ENCODE measurements around the gene FLT3. TPM values are rescaled to one million over a fixed set of nuclear protein-coding genes. Genes with fewer than 3 reads are reported as not detected.

Gene FLT3
- total and polyA plus RNA-seq, 2 of the 13 experiments (the other 11 are each of a cell fraction or from before 2014, with no cell fraction given): not detected

DNA sequence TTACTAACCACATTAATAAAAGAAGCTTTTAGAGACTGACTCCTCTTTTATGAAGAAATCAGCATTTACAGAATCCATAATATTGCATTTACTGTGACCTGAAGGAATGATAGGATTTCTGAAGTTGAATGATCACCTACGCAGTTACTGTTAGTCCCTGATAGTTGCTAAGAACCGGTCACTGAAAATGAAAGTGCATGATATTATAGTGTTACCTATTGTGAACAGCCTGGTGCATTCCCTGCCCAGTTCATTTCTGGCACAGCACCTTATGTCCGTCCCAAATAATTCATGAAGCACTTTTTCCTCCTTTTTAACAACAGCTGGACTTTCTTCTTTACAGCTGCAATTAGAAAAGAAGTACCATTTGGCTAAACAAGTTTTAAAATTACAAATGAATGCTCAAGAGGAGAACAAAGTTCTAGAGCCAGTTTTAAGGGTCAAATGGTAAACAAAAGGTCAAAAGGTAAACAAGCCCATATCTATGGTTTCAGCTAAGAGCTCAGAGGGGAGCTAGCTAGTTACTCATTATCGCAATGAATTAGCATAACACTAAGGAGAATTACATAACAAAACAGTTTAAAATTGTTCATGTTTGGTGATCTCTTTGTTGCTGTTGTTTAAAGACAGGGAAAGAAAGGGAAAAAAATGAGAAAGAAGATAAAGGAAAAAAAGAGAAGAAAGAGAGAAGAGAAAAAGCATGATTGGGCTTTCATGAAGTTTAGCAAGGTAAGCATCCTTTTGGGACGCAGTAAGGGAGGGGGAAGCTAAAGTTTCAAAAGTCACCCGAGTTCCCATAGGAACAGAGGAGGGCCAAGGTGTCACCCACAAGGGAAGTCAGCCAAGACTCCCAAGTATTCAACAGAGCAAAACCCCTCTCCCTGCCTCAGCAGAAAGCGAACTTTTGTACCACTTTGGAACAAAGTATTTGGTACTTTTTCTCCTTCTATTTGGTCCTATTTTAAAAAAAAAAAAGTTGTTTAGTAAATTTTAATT is 50.2 kb downstream of the FLT3 start:
- Histone ChIP-seq H3K4me2 (ENCODE audit: low read depth, low read length) (no peak overlapping the region), H3K27ac (ENCODE audit: extremely low read length, insufficient read depth, low read length) (no peak overlapping the region), H3K9ac (ENCODE audit: insufficient read depth, low read depth, low read length) (no peak overlapping the region), H2AFZ (ENCODE audit: low read length) (no peak overlapping the region), H3K4me1 (ENCODE audit: insufficient read depth, low read length) (no peaks in the 10 kb centered on the region), H3K4me3 (replicated peaks in 1 of 3; ENCODE audit: insufficient read depth in 1 of 3, low read depth in 2 of 3, low read length in 3 of 3) (no peak overlapping the region), H4K20me1 (ENCODE audit: insufficient read depth, low read length) (no peaks in the 10 kb centered on the region), H3K9me3 (ENCODE audit: low read length) (no peaks in the 10 kb centered on the region), H3K79me2 (ENCODE audit: insufficient read depth, low read length) (no peaks in the 10 kb centered on the region), H3K27me3 (ENCODE audit: control insufficient read depth in 1 of 2, insufficient read depth in 2 of 2, low read length in 2 of 2) (no peaks in the 10 kb centered on the region; a peak in 1 of 5 replicates), H3K36me3 (replicated peaks in 1 of 2; ENCODE audit: control insufficient read depth in 1 of 2, insufficient read depth in 2 of 2, low read length in 2 of 2) (no peaks in the 10 kb centered on the region)
- intact Hi-C loops (cut with micrococcal nuclease; ENCODE audit: unreplicated experiment) (no loop called here), in situ Hi-C loops (cut with HindIII; ENCODE audit: extremely low pct_ligation_motif_present, low pct_unique_long_range_greater_than_20kb) (loop anchor here (25.0 kb wide), 1 partner anchor 587 kb away; no protein-coding TSS in a partner anchor)
- TF ChIP-seq TAF15 (IDR thresholded peaks at IDR 0.05; ENCODE audit: low read depth, low read length, poor library complexity, severe bottlenecking) (no peak), ZNF383 (CRISPR knock-in tag; IDR thresholded peaks at IDR 0.05; ENCODE audit: borderline replicate concordance) (no peak), KDM2A (CRISPR knock-in tag; IDR thresholded peaks at IDR 0.05; ENCODE audit: borderline replicate concordance, low read depth) (no peak), RXRB (CRISPR knock-in tag; IDR thresholded peaks at IDR 0.05; ENCODE audit: borderline replicate concordance) (no peak), GPN1 (CRISPR knock-in tag; IDR thresholded peaks at IDR 0.05; ENCODE audit: borderline replicate concordance) (no peak), ZNF44 (CRISPR knock-in tag; IDR thresholded peaks at IDR 0.05) (no peak)
- TF ChIP-seq, protein P1, sequence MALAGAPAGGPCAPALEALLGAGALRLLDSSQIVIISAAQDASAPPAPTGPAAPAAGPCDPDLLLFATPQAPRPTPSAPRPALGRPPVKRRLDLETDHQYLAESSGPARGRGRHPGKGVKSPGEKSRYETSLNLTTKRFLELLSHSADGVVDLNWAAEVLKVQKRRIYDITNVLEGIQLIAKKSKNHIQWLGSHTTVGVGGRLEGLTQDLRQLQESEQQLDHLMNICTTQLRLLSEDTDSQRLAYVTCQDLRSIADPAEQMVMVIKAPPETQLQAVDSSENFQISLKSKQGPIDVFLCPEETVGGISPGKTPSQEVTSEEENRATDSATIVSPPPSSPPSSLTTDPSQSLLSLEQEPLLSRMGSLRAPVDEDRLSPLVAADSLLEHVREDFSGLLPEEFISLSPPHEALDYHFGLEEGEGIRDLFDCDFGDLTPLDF (CRISPR knock-in tag; IDR thresholded peaks at IDR 0.05): no peak
- TF ChIP-seq, protein P2, sequence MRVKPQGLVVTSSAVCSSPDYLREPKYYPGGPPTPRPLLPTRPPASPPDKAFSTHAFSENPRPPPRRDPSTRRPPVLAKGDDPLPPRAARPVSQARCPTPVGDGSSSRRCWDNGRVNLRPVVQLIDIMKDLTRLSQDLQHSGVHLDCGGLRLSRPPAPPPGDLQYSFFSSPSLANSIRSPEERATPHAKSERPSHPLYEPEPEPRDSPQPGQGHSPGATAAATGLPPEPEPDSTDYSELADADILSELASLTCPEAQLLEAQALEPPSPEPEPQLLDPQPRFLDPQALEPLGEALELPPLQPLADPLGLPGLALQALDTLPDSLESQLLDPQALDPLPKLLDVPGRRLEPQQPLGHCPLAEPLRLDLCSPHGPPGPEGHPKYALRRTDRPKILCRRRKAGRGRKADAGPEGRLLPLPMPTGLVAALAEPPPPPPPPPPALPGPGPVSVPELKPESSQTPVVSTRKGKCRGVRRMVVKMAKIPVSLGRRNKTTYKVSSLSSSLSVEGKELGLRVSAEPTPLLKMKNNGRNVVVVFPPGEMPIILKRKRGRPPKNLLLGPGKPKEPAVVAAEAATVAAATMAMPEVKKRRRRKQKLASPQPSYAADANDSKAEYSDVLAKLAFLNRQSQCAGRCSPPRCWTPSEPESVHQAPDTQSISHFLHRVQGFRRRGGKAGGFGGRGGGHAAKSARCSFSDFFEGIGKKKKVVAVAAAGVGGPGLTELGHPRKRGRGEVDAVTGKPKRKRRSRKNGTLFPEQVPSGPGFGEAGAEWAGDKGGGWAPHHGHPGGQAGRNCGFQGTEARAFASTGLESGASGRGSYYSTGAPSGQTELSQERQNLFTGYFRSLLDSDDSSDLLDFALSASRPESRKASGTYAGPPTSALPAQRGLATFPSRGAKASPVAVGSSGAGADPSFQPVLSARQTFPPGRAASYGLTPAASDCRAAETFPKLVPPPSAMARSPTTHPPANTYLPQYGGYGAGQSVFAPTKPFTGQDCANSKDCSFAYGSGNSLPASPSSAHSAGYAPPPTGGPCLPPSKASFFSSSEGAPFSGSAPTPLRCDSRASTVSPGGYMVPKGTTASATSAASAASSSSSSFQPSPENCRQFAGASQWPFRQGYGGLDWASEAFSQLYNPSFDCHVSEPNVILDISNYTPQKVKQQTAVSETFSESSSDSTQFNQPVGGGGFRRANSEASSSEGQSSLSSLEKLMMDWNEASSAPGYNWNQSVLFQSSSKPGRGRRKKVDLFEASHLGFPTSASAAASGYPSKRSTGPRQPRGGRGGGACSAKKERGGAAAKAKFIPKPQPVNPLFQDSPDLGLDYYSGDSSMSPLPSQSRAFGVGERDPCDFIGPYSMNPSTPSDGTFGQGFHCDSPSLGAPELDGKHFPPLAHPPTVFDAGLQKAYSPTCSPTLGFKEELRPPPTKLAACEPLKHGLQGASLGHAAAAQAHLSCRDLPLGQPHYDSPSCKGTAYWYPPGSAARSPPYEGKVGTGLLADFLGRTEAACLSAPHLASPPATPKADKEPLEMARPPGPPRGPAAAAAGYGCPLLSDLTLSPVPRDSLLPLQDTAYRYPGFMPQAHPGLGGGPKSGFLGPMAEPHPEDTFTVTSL (CRISPR knock-in tag; IDR thresholded peaks at IDR 0.05; ENCODE audit: borderline replicate concordance): no peak
- ChIA-PET CTCF (ENCODE audit: low intra/inter-chr PET ratio, low total read pairs) (no interaction called here), POLR2A (no interaction called here)
- 24% methylated on average over 7 of the region's 7 CpGs for WGBS (ENCODE audit: low lambda C conversion rate)
- DNase-seq (ENCODE audit: low spot score) (no peak), ATAC-seq (no peak), FAIRE-seq (no peak)
- no TSS peak for BruUV-seq (replicated peaks)
